Thyroid gland (tissue), 4 donors: ENCODE data around the gene PRMT7.

Source experiments
- CTCF ChIP-seq, 6 experiments: fragments of 200-600 bp in 3 of 6; fragments of 450-650 bp in 3 of 6; sonication (generic) in 3 of 6; IDR thresholded peaks; one replicate each; pipeline ENCODE4 v1.5.1; 2016 to 2019; ENCODE audit warnings: antibody characterized with exemption in 6 of 6, mild to moderate bottlenecking in 2 of 6, inconsistent platforms in 1 of 6, moderate library complexity in 1 of 6
- POLR2A ChIP-seq, 2 donors: fragments of 450-650 bp; IDR thresholded peaks; one replicate each; pipeline ENCODE4 v1.6.1; 2017; ENCODE audit warnings: antibody characterized with exemption in 2 of 2, mild to moderate bottlenecking in 2 of 2, moderate library complexity in 1 of 2

GRCh38 chr16:68339214-68339613, 28.4 kb downstream of the PRMT7 start:
- TF ChIP-seq CTCF (IDR thresholded peaks at IDR 0.05) (no peak), POLR2A (IDR thresholded peaks at IDR 0.05) (no peak)
